IMR-90 (cell line): ENCODE results near the gene KDSR. TPM values are rescaled to one million over a fixed set of nuclear protein-coding genes. Genes with fewer than 3 reads are reported as not detected.

Experiments used
- ATAC-seq: fragments of 200-7000 bp; cut with Tn5 transposase; 2 replicates; pipeline ENCODE4 v1.9.1; 2020; ENCODE audit warnings: low read depth, mild to moderate bottlenecking, moderate library complexity
- BruUV-seq: library from RNA; stranded (reverse); fragments of 400-500 nt; replicated peaks from 2 replicates; lab custom pipeline; 2021; lab: Mats Ljungman, UMichigan
- CTCF ChIA-PET: fragments of 300-600 bp; formaldehyde crosslinking; extraction: SDS; loops from one replicate; lab custom pipeline; 2021; ENCODE audit warnings: antibody characterized with exemption; lab: Yijun Ruan, JAX
- POLR2A ChIA-PET: fragments of 300-600 bp; sonication (Branson Sonifier 250); formaldehyde crosslinking; loops from one replicate; lab custom pipeline; 2022; ENCODE audit warnings: antibody characterized with exemption; ENCODE audit not compliant: unreplicated experiment; lab: Charles Lee
- DNase-seq: peaks from one replicate; pipeline ENCODE4 v3.0.0; 2013
- H2AFZ ChIP-seq: replicated peaks from 2 replicates; pipeline ENCODE3; 2013; ENCODE audit warnings: low read length, mild to moderate bottlenecking; ENCODE audit not compliant: poor library complexity
- H2AK5ac ChIP-seq: 2 replicates; pipeline ENCODE4 v1.6.1; 2013; ENCODE audit warnings: low read depth, low read length, inconsistent platforms
- H2AK9ac ChIP-seq: replicated peaks from 2 replicates; pipeline ENCODE3; 2013; ENCODE audit warnings: mild to moderate bottlenecking, low read depth, low read length, moderate library complexity; ENCODE audit not compliant: poor library complexity
- H2BK120ac ChIP-seq: 2 replicates; pipeline ENCODE4 v1.6.1; 2013; ENCODE audit warnings: low read depth, low read length, inconsistent platforms
- H2BK15ac ChIP-seq: 3 replicates; pipeline ENCODE4 v1.6.1; 2013; ENCODE audit warnings: low read depth, low read length, inconsistent platforms
- H2BK20ac ChIP-seq: 2 replicates; pipeline ENCODE4 v1.6.1; 2013; ENCODE audit warnings: low read depth, mild to moderate bottlenecking, inconsistent platforms, low read length, moderate library complexity
- H2BK5ac ChIP-seq: 2 replicates; pipeline ENCODE4 v1.6.1; 2013; ENCODE audit warnings: mild to moderate bottlenecking, low read depth, low read length, inconsistent platforms; ENCODE audit not compliant: poor library complexity, severe bottlenecking
- H3K14ac ChIP-seq: replicated peaks from 2 replicates; pipeline ENCODE4 v1.6.1; 2013; ENCODE audit warnings: low read depth, low read length, inconsistent platforms
- H3K18ac ChIP-seq: 2 replicates; pipeline ENCODE4 v1.6.1; 2013; ENCODE audit warnings: low read depth, low read length, control low read depth
- H3K23ac ChIP-seq: 2 replicates; pipeline ENCODE4 v1.6.1; 2013; ENCODE audit warnings: low read depth, low read length, inconsistent platforms
- H3K27ac ChIP-seq: 2 replicates; pipeline ENCODE4 v1.5.1; 2013; ENCODE audit warnings: mild to moderate bottlenecking, control low read depth, low read length; ENCODE audit not compliant: insufficient read depth
- H3K27me3 ChIP-seq: 2 replicates; pipeline ENCODE4 v1.6.1; 2013; ENCODE audit warnings: low read length; ENCODE audit not compliant: control insufficient read depth, insufficient read depth
- H3K36me3 ChIP-seq: 2 replicates; pipeline ENCODE4 v1.6.1; 2013; ENCODE audit warnings: low read length, mixed read lengths; ENCODE audit not compliant: control insufficient read depth, insufficient read depth
- H3K4ac ChIP-seq: 2 replicates; pipeline ENCODE4 v1.6.1; 2013; ENCODE audit warnings: low read depth, low read length, inconsistent platforms
- H3K4me1 ChIP-seq: 2 replicates; pipeline ENCODE4 v1.6.1; 2013; ENCODE audit warnings: low read length, mixed read lengths; ENCODE audit not compliant: control insufficient read depth, insufficient read depth
- H3K4me2 ChIP-seq: 2 replicates; pipeline ENCODE4 v1.6.1; 2013; ENCODE audit warnings: low read depth, mild to moderate bottlenecking, control low read depth, low read length, moderate library complexity
- H3K4me3 ChIP-seq: 2 replicates; pipeline ENCODE4 v1.5.1; 2013; ENCODE audit warnings: low read depth, mild to moderate bottlenecking, control low read depth, low read length, moderate library complexity; ENCODE audit not compliant: insufficient read depth
- H3K56ac ChIP-seq: 2 replicates; pipeline ENCODE4 v1.6.1; 2013; ENCODE audit warnings: low read length, inconsistent platforms; ENCODE audit not compliant: insufficient read depth; ENCODE audit errors: extremely low read depth
- H3K79me1 ChIP-seq, 2 experiments: 2 replicates each; pipeline ENCODE4 v1.6.1; 2013; ENCODE audit warnings: low read length in 2 of 2, inconsistent platforms in 1 of 2, low read depth in 1 of 2
- H3K9ac ChIP-seq: 2 replicates; pipeline ENCODE4 v1.6.1; 2013; ENCODE audit warnings: low read depth, low read length, control low read depth
- H3K9me1 ChIP-seq: 2 replicates; pipeline ENCODE4 v1.6.1; 2013; ENCODE audit warnings: low read length, inconsistent platforms; ENCODE audit not compliant: insufficient read depth
- H3K9me3 ChIP-seq: 2 replicates; pipeline ENCODE4 v1.6.1; 2013; ENCODE audit warnings: low read length; ENCODE audit not compliant: control insufficient read depth, insufficient read depth
- H4K20me1 ChIP-seq: 2 replicates; pipeline ENCODE4 v1.6.1; 2013; ENCODE audit warnings: low read length, inconsistent platforms; ENCODE audit not compliant: insufficient read depth
- H4K5ac ChIP-seq: 2 replicates; pipeline ENCODE4 v1.6.1; 2013; ENCODE audit warnings: mild to moderate bottlenecking, low read depth, low read length, control low read depth
- H4K8ac ChIP-seq, 2 experiments: 2 replicates each; pipeline ENCODE4 v1.6.1; 2013; ENCODE audit warnings: low read depth in 2 of 2, low read length in 2 of 2, control low read depth in 1 of 2, inconsistent platforms in 1 of 2
- H4K91ac ChIP-seq: 2 replicates; pipeline ENCODE4 v1.6.1; 2013; ENCODE audit warnings: low read depth, low read length, inconsistent platforms; ENCODE audit not compliant: insufficient read depth
- BHLHE40 ChIP-seq: fragments of 150-350 bp; IDR thresholded peaks from 2 replicates; pipeline ENCODE4 v1.6.1; 2016; ENCODE audit warnings: mild to moderate bottlenecking, low read depth, low read length
- CEBPB ChIP-seq: IDR thresholded peaks from 2 replicates; pipeline ENCODE4 v1.6.1; 2012; ENCODE audit warnings: low read depth, low read length, improper control_type of control experiment
- CTCF ChIP-seq: conservative IDR thresholded peaks from 2 replicates; pipeline ENCODE4 v1.5.1; 2012; ENCODE audit warnings: mild to moderate bottlenecking, low read depth, low read length, improper control_type of control experiment
- FOS ChIP-seq: fragments of 150-350 bp; IDR thresholded peaks from 2 replicates; pipeline ENCODE4 v1.6.1; 2016; ENCODE audit warnings: low read depth, low read length
- MAFK ChIP-seq: IDR thresholded peaks from 2 replicates; pipeline ENCODE4 v1.6.1; 2012; ENCODE audit warnings: low read depth, low read length, improper control_type of control experiment
- MAZ ChIP-seq: IDR thresholded peaks from 2 replicates; pipeline ENCODE4 v1.6.1; 2012; ENCODE audit warnings: low read depth, mild to moderate bottlenecking, low read length, improper control_type of control experiment, moderate library complexity, borderline replicate concordance
- NFE2L2 ChIP-seq: fragments of 150-350 bp; IDR thresholded peaks from 2 replicates; pipeline ENCODE4 v1.6.1; 2016; ENCODE audit warnings: low read depth, mild to moderate bottlenecking, low read length
- RAD21 ChIP-seq: IDR thresholded peaks from 2 replicates; pipeline ENCODE4 v1.6.1; 2012; ENCODE audit warnings: low read length, improper control_type of control experiment
- RCOR1 ChIP-seq: IDR thresholded peaks from 2 replicates; pipeline ENCODE4 v1.6.1; 2012; ENCODE audit warnings: mild to moderate bottlenecking, low read length, improper control_type of control experiment; ENCODE audit not compliant: insufficient replicate concordance
- RFX5 ChIP-seq: IDR thresholded peaks from 2 replicates; pipeline ENCODE4 v1.8.0; 2012; ENCODE audit warnings: low read depth, mild to moderate bottlenecking, low read length, moderate library complexity
- WGBS, 2 experiments: methylation state at CpG; one replicate each; pipeline versions ENCODE4 v1.1.5 to v1.1.7; 2013; ENCODE audit warnings: missing lambda C conversion rate in 2 of 2; ENCODE audit not compliant: insufficient read length in 1 of 2; ENCODE audit errors: extremely low coverage in 2 of 2; 5-methylcytosine and 5-hydroxymethylcytosine counted together
- dilution Hi-C: fragments of 300-500 bp; cut with HindIII; formaldehyde crosslinking; loops from one replicate; pipeline ENCODE4 v1.14.3; 2018; ENCODE audit warnings: low sequenced_read_pairs; ENCODE audit not compliant: unreplicated experiment
- in situ Hi-C: fragments of 300-500 bp; cut with MboI; formaldehyde crosslinking; loops from 3 replicates; pipeline ENCODE4 v1.14.3; 2019; ENCODE audit warnings: low sequenced_read_pairs, inconsistent platforms, mixed read lengths
- intact Hi-C: fragments of 100-400 bp; cut with micrococcal nuclease; formaldehyde crosslinking; loops from 2 replicates; pipeline ENCODE4 v1.10.0; 2022
- polyA plus RNA-seq, 3 experiments: library from polyadenylated mRNA; depleted of rRNA; stranded (reverse); fragments of >200 nt; gene quantifications; 2 replicates each; pipeline ENCODE4 v1.2.3, GENCODE V29; 2012; ENCODE audit warnings: low replicate concordance in 1 of 3
- total RNA-seq: library from RNA; depleted of rRNA; stranded (reverse); fragments of >200 nt; gene quantifications from 2 replicates; pipeline ENCODE4 v1.2.3, GENCODE V29; 2012

Gene KDSR
- total and polyA plus RNA-seq, 2 of the 4 experiments (the other 2 are of a cell fraction): 21.5 to 21.9 TPM

- Histone ChIP-seq H3K18ac (no peak overlapping the region), H3K4me2 (no peak overlapping the region), H2AFZ (no peak overlapping the region), H3K4me1 (no peaks in the 10 kb centered on the region), H3K36me3 (no peaks in the 10 kb centered on the region), H3K4ac (no peak overlapping the region), H3K14ac (no peak overlapping the region), H3K23ac (0 out of 2 replicates have a peak overlapping the region, but pooled peaks have one; percentile 44), H3K27me3 (peaks cover 8% of the 10 kb centered on the region), H2AK5ac (no peak overlapping the region), H3K9ac (no peak overlapping the region), H3K79me1 (no peaks in the 10 kb centered on the region; a peak in 1 of 4 replicates), H4K5ac (no peak overlapping the region), H2AK9ac (no peak overlapping the region), H3K9me1 (no peaks in the 10 kb centered on the region), H4K91ac (no peak overlapping the region), H2BK5ac (no peak overlapping the region), H4K20me1 (no peaks in the 10 kb centered on the region), H2BK20ac (no peak overlapping the region), H3K4me3 (no peak overlapping the region), H3K27ac (no peak overlapping the region), H2BK120ac (no peak overlapping the region), H3K9me3 (no peaks in the 10 kb centered on the region), H4K8ac (no peak overlapping the region), H3K56ac (no peak overlapping the region), H2BK15ac (no peak overlapping the region)
- DNase-seq (no peak), ATAC-seq (no peak)
- POLR2A ChIA-PET: no interaction called here
- in situ Hi-C loops: no loop called here
- intact Hi-C loops: no loop called here
- TF ChIP-seq CEBPB: no peak
- TF ChIP-seq CTCF: no peak
- no peak for TF ChIP-seq BHLHE40
- no peak for TF ChIP-seq FOS
- TF ChIP-seq MAZ: no peak
- TF ChIP-seq MAFK: no peak
- no peak for TF ChIP-seq RAD21
- TF ChIP-seq RCOR1: no peak
- no peak for TF ChIP-seq NFE2L2
- TF ChIP-seq RFX5: no peak
- WGBS, 2 experiments: 88% methylated on average over 1 of the region's 5 CpGs; no CpG with 5 or more reads in 1 of the 2 experiments
- CTCF ChIA-PET: interaction anchor here (0.8 kb wide), 1 partner anchor 10 kb away, joined by 3 read pairs; no protein-coding TSS in a partner anchor
- dilution Hi-C loops: no loop called here
- no TSS peak for BruUV-seq
These were observed 54.1 kb downstream of the KDSR start for GRCh38 chr18:63312737-63313395.
